A549 (cell line): ENCODE results near the gene RIC1. TPM values are rescaled to one million over a fixed set of nuclear protein-coding genes. Genes with fewer than 3 reads are reported as not detected.
A peak's percentile ranks its signal among the peaks of the same experiment; 100 is the strongest.

Source experiments
- ATAC-seq, 2 experiments: fragments of 200-7000 bp in 1 of 2; fragments of >200 bp in 1 of 2; cut with Nextera tagmentation in 1 of 2; cut with Tn5 transposase in 1 of 2; 3 replicates each; pipeline versions ENCODE4 v1.8.0 to v1.9.1; 2018 to 2020; ENCODE audit warnings: mild to moderate bottlenecking in 1 of 2, moderate library complexity in 1 of 2
- CTCF ChIA-PET: fragments of 300-600 bp; sonication (Branson Sonifier 250); formaldehyde crosslinking; extraction: SDS; loops from one replicate; lab custom pipeline; 2021; ENCODE audit warnings: antibody characterized with exemption, inconsistent platforms; lab: Yijun Ruan, JAX
- POLR2A ChIA-PET: fragments of 350-600 bp; formaldehyde crosslinking; extraction: SDS; loops from one replicate; lab custom pipeline; 2021; ENCODE audit warnings: antibody characterized with exemption, inconsistent platforms; lab: Yijun Ruan, JAX
- DNase-seq, 2 experiments: peaks; one replicate each; pipeline versions ENCODE4 v3.0.0 to v3.0.0-alpha.2; 2011 to 2016; ENCODE audit warnings: low read depth in 1 of 2, low spot score in 1 of 2
- FAIRE-seq: peaks from 2 replicates; lab custom pipeline; 2011; peaks lifted over from hg19 to GRCh38; lab: Jason Lieb, UNC
- H3K27ac ChIP-seq, 2 experiments: fragments of >200 bp; sonication (Bioruptor Twin); formaldehyde crosslinking; 3 replicates each; pipeline ENCODE4 v1.5.1; 2016 to 2017
- H3K4me1 ChIP-seq: fragments of >200 bp; sonication (Bioruptor Twin); formaldehyde crosslinking; 3 replicates; pipeline ENCODE4 v1.6.1; 2016
- H3K4me2 ChIP-seq: fragments of >200 bp; sonication (Bioruptor Twin); formaldehyde crosslinking; 3 replicates; pipeline ENCODE4 v1.6.1; 2016
- H3K4me3 ChIP-seq: fragments of >200 bp; sonication (Bioruptor Twin); formaldehyde crosslinking; 3 replicates; pipeline ENCODE4 v1.5.1; 2016
- H3K9me3 ChIP-seq: fragments of >200 bp; sonication (Bioruptor Twin); formaldehyde crosslinking; 3 replicates; pipeline ENCODE4 v1.6.1; 2016
- CBX8 ChIP-seq: fragments of 200-600 bp; sonication (generic); IDR thresholded peaks from 2 replicates; pipeline ENCODE4 v1.6.1; 2016
- CEBPB ChIP-seq, 2 experiments: fragments of >200 bp in 1 of 2; sonication (Bioruptor Twin) in 1 of 2; formaldehyde crosslinking in 1 of 2; IDR thresholded peaks; 2 replicates each; pipeline ENCODE4 v1.6.1; 2012 to 2016
- EP300 ChIP-seq, 2 experiments: fragments of >200 bp; sonication (Bioruptor Twin); formaldehyde crosslinking; IDR thresholded peaks; 2 replicates in 1 of 2; 3 replicates in 1 of 2; pipeline ENCODE4 v1.6.1; 2016 to 2017
- FOSB ChIP-seq: fragments of 250-450 bp; sonication (Bioruptor Pico); IDR thresholded peaks from 2 replicates; pipeline ENCODE4 v1.5.0; 2020; ENCODE audit warnings: mild to moderate bottlenecking, moderate library complexity
- GATA3 ChIP-seq: IDR thresholded peaks from 2 replicates; pipeline ENCODE4 v1.6.1; 2012; ENCODE audit warnings: borderline replicate concordance
- HDAC2 ChIP-seq: fragments of 200-600 bp; sonication (generic); IDR thresholded peaks from 2 replicates; pipeline ENCODE4 v1.6.1; 2016
- HEYL ChIP-seq: fragments of 250-450 bp; sonication (Bioruptor Pico); IDR thresholded peaks from 2 replicates; pipeline ENCODE4 v1.8.0; 2021; ENCODE audit warnings: mild to moderate bottlenecking, moderate library complexity
- JUNB ChIP-seq: fragments of >200 bp; sonication (Bioruptor Twin); formaldehyde crosslinking; IDR thresholded peaks from 2 replicates; pipeline ENCODE4 v1.6.1; 2016
- MAFK ChIP-seq: fragments of 450-650 bp; IDR thresholded peaks from 2 replicates; pipeline ENCODE4 v1.6.1; 2014; ENCODE audit not compliant: partially characterized antibody
- NFE2L2 ChIP-seq: fragments of 150-350 bp; conservative IDR thresholded peaks from 2 replicates; pipeline ENCODE4 v1.6.1; 2014; ENCODE audit warnings: low read length
- NR3C1 ChIP-seq: fragments of >200 bp; sonication (Bioruptor Twin); formaldehyde crosslinking; IDR thresholded peaks from 3 replicates; pipeline ENCODE4 v1.6.1; 2017
- POLR2AphosphoS2 ChIP-seq: conservative IDR thresholded peaks from 2 replicates; pipeline ENCODE4 v1.6.1; 2012; ENCODE audit warnings: low read length, improper control_type of control experiment, inconsistent platforms
- RAD21 ChIP-seq, 2 experiments: fragments of >200 bp in 1 of 2; sonication (Bioruptor Twin) in 1 of 2; formaldehyde crosslinking in 1 of 2; IDR thresholded peaks in 1 of 2; conservative IDR thresholded peaks in 1 of 2; 2 replicates in 1 of 2; 3 replicates in 1 of 2; pipeline ENCODE4 v1.6.1; 2012 to 2018; ENCODE audit warnings: inconsistent platforms in 1 of 2
- RFX5 ChIP-seq: fragments of 450-650 bp; IDR thresholded peaks from 2 replicates; pipeline ENCODE4 v1.7.1; 2014; ENCODE audit warnings: antibody characterized with exemption, mild to moderate bottlenecking, moderate library complexity
- SMC3 ChIP-seq: fragments of >200 bp; sonication (Bioruptor Twin); formaldehyde crosslinking; IDR thresholded peaks from 3 replicates; pipeline ENCODE4 v1.6.1; 2018; ENCODE audit warnings: inconsistent platforms
- ZC3H11A ChIP-seq: fragments of 450-650 bp; IDR thresholded peaks from 2 replicates; pipeline ENCODE4 v1.6.1; 2014; ENCODE audit warnings: antibody characterized with exemption, mild to moderate bottlenecking
- ZFP36 ChIP-seq: fragments of 450-650 bp; IDR thresholded peaks from 2 replicates; pipeline ENCODE4 v1.6.1; 2014; ENCODE audit warnings: borderline replicate concordance; ENCODE audit not compliant: partially characterized antibody
- WGBS: methylation state at CpG from one replicate; pipeline ENCODE4 v1.1.6; 2017; ENCODE audit errors: missing lambda C conversion rate; 5-methylcytosine and 5-hydroxymethylcytosine counted together
- polyA plus RNA-seq, 4 experiments: library from polyadenylated mRNA; depleted of rRNA in 3 of 4; stranded (reverse); fragments of >200 nt; fragmentation: RNase III in 1 of 4; extraction: RNeasy Plus Mini Kit Qiagen cat#74134 plus additional on column Dnase treatment in 1 of 4; gene quantifications; 2 replicates in 3 of 4; 3 replicates in 1 of 4; pipeline ENCODE4 v1.2.3, GENCODE V29; 2011 to 2017
- TF ChIP-seq, protein P1 (sequence below): IDR thresholded peaks from 2 replicates; pipeline ENCODE4 v1.6.1; 2012
- TF ChIP-seq, protein P2 (sequence below): fragments of >200 bp; sonication (Bioruptor Twin); formaldehyde crosslinking; IDR thresholded peaks from 2 replicates; pipeline ENCODE4 v1.6.1; 2016
- TF ChIP-seq, protein P3 (sequence below): fragments of >200 bp; sonication (Bioruptor Twin); formaldehyde crosslinking; IDR thresholded peaks from 3 replicates; pipeline ENCODE4 v1.5.1; 2016
- TF ChIP-seq, protein P4 (sequence below): IDR thresholded peaks from 2 replicates; pipeline ENCODE4 v1.6.1; 2012
- TF ChIP-seq, protein P5 (sequence below): fragments of 250-450 bp; sonication (Bioruptor Pico); IDR thresholded peaks from 2 replicates; pipeline ENCODE4 v1.5.0; 2021; ENCODE audit warnings: mild to moderate bottlenecking, moderate library complexity, borderline replicate concordance

Gene RIC1
- polyA plus RNA-seq, 2 of the 4 experiments (the other 2 are of a cell fraction) = 10.7 to 26.8 TPM

DNA sequence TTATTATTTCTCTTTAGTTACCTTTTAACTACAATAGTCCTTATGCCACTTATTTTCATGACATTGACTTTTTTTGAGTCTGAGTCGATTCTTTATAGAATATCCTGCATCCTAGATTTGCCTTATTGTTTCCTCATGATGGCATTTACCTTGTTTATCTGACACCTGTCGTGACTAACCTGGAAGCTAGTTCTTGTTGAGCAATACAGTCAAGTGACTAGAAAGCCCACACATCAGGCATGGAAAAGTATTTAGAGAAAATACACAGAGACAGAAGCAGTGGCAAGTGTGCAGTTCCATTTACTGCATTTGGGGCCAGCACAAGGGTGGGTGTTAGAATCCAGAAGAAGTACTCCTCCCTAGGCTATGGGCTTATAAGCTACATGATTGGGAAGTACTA is 106.2 kb downstream of the RIC1 start:
- ATAC-seq (no peak), DNase-seq (no peak), FAIRE-seq (no peak)
- ChIA-PET POLR2A (no interaction called here), CTCF (interaction anchor here (0.7 kb wide), 1 partner anchor 16 kb away, joined by 3 read pairs; no protein-coding TSS in a partner anchor)
- 60% methylated on average over 2 of the region's 2 CpGs for WGBS
- Histone ChIP-seq H3K9me3 (0 out of 3 replicates have a peak, but pooled peaks cover 2% of the 10 kb centered on the region), H3K4me3 (no peak overlapping the region), H3K27ac (no peak overlapping the region), H3K4me1 (no peaks in the 10 kb centered on the region), H3K4me2 (no peak overlapping the region)
- TF ChIP-seq HDAC2 (no peak), RFX5 (no peak), NR3C1 (no peak), FOSB (CRISPR knock-in tag) (no peak), RAD21 (conservative IDR thresholded peaks at IDR 0.05 in 1 of 2, IDR thresholded peaks at IDR 0.05 in 1 of 2) (no peak)

DNA sequence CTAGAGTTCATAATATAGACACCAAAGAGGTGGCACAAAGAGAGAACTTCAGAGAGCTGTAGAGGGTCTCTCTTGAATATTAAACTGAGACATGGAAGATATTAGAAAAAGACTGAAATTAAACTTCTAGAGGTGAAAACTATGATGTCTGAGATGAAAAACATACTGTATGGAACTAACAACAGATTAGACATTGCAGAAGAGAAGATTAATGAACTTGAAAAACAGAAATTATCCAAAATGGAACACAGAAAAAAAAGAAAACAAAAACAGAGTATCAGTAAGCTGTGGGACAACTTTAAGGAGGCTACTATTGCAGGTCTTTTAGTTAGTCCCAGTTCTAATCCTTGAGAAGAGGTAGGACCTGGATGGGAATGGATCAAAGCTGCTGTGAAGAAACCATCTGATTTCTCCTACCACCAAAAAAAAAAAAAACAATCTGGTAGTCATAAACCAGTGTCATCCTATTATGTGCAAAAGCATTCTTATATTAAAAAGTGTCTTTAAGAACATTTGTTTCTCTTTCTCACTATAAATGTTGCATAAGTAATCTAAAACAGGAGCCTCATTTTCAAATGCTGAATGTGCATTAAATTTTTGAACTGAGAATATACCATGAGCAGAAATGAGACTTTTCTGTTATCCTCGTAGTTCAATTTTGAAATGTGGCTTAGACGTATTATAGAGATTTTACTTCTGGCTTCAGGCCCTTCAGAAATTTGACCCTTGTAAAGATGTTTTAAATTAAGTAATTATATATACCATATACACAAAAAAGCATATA is 107.8 kb downstream of the RIC1 start:
- no peak overlapping the region for H3K4me3 ChIP-seq
- TF ChIP-seq NFE2L2 (no peak), MAFK (peak; percentile 52)
- H3K9me3 ChIP-seq = 0 out of 3 replicates have a peak, but pooled peaks cover 2% of the 10 kb centered on the region
- POLR2A ChIA-PET = interaction anchor here (0.5 kb wide), 1 partner anchor 19 kb away, joined by 3 read pairs; no protein-coding TSS in a partner anchor
- no peak for ATAC-seq
- no peak for DNase-seq
- 97% methylated on average over 2 of the region's 2 CpGs for WGBS
- FAIRE-seq = no peak
- H3K4me1 ChIP-seq = no peaks in the 10 kb centered on the region
- no peak overlapping the region for H3K27ac ChIP-seq
- H3K4me2 ChIP-seq = no peak overlapping the region
- CTCF ChIA-PET = interaction anchor here (1.0 kb wide), 1 partner anchor 96 kb away, joined by 3 read pairs; the partner anchor contains the start of gene ERMP1

DNA sequence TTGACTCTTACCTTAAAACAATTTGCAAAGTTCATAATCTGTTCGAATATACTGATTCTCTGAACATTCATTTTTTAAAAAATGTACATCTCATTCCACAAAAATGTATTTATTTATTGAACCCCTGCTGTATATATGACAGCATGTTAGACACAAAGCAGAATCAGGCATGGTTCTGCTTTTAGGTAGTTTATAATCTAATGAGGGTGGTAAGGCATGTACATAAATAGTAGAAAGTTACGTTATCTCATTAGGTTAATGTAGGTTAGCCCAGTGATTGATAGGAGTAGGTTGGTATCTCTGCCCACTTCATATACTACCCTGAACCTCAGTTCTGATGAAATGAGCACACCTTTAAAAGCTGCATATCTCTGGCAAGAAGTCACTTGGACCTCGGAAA is 114.2 kb downstream of the RIC1 start:
- CTCF ChIA-PET = interaction anchor here (0.8 kb wide), 1 partner anchor 142 kb away, joined by 3 read pairs; no protein-coding TSS in a partner anchor
- ATAC-seq (no peak), DNase-seq (no peak), FAIRE-seq (no peak)
- Histone ChIP-seq H3K4me3 (no peak overlapping the region), H3K9me3 (0 out of 3 replicates have a peak, but pooled peaks cover 2% of the 10 kb centered on the region), H3K27ac (no peak overlapping the region), H3K4me1 (no peaks in the 10 kb centered on the region), H3K4me2 (no peak overlapping the region)
- POLR2A ChIA-PET = no interaction called here
- TF ChIP-seq JUNB (no peak), SMC3 (no peak), NFE2L2 (no peak), CBX8 (no peak), EP300 (IDR thresholded peaks at IDR 0.05) (no peak), ZC3H11A (no peak), HEYL (CRISPR knock-in tag) (no peak), HDAC2 (no peak), POLR2AphosphoS2 (no peak), ZFP36 (no peak), GATA3 (no peak), CEBPB (IDR thresholded peaks at IDR 0.05) (no peak)
- TF ChIP-seq, protein P1, sequence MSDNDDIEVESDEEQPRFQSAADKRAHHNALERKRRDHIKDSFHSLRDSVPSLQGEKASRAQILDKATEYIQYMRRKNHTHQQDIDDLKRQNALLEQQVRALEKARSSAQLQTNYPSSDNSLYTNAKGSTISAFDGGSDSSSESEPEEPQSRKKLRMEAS = no peak
- TF ChIP-seq, protein P2, sequence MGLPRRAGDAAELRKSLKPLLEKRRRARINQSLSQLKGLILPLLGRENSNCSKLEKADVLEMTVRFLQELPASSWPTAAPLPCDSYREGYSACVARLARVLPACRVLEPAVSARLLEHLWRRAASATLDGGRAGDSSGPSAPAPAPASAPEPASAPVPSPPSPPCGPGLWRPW = no peak
- TF ChIP-seq, protein P3, sequence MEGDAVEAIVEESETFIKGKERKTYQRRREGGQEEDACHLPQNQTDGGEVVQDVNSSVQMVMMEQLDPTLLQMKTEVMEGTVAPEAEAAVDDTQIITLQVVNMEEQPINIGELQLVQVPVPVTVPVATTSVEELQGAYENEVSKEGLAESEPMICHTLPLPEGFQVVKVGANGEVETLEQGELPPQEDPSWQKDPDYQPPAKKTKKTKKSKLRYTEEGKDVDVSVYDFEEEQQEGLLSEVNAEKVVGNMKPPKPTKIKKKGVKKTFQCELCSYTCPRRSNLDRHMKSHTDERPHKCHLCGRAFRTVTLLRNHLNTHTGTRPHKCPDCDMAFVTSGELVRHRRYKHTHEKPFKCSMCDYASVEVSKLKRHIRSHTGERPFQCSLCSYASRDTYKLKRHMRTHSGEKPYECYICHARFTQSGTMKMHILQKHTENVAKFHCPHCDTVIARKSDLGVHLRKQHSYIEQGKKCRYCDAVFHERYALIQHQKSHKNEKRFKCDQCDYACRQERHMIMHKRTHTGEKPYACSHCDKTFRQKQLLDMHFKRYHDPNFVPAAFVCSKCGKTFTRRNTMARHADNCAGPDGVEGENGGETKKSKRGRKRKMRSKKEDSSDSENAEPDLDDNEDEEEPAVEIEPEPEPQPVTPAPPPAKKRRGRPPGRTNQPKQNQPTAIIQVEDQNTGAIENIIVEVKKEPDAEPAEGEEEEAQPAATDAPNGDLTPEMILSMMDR = no peak
- TF ChIP-seq, protein P4, sequence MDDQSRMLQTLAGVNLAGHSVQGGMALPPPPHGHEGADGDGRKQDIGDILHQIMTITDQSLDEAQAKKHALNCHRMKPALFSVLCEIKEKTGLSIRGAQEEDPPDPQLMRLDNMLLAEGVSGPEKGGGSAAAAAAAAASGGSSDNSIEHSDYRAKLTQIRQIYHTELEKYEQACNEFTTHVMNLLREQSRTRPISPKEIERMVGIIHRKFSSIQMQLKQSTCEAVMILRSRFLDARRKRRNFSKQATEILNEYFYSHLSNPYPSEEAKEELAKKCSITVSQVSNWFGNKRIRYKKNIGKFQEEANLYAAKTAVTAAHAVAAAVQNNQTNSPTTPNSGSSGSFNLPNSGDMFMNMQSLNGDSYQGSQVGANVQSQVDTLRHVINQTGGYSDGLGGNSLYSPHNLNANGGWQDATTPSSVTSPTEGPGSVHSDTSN = no peak
- TF ChIP-seq, protein P5, sequence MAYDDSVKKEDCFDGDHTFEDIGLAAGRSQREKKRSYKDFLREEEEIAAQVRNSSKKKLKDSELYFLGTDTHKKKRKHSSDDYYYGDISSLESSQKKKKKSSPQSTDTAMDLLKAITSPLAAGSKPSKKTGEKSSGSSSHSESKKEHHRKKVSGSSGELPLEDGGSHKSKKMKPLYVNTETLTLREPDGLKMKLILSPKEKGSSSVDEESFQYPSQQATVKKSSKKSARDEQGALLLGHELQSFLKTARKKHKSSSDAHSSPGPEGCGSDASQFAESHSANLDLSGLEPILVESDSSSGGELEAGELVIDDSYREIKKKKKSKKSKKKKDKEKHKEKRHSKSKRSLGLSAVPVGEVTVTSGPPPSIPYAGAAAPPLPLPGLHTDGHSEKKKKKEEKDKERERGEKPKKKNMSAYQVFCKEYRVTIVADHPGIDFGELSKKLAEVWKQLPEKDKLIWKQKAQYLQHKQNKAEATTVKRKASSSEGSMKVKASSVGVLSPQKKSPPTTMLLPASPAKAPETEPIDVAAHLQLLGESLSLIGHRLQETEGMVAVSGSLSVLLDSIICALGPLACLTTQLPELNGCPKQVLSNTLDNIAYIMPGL (CRISPR knock-in tag) = no peak
- WGBS = 91% methylated on average over 3 of the region's 3 CpGs
